GM12892 (cell line): ENCODE measurements around the gene KDM6A.

Experiments used
- POLR2A ChIP-seq: IDR thresholded peaks from 2 replicates; pipeline ENCODE4 v1.6.1; 2011; ENCODE audit warnings: low read depth, low read length, control low read depth
- POLR2AphosphoS5 ChIP-seq: IDR thresholded peaks from 2 replicates; pipeline ENCODE4 v1.6.1; 2011; ENCODE audit warnings: low read depth, low read length, control low read depth
- TAF1 ChIP-seq: IDR thresholded peaks from 2 replicates; pipeline ENCODE4 v1.6.1; 2011; ENCODE audit warnings: low read depth, mild to moderate bottlenecking, control low read depth, low read length, borderline replicate concordance

GRCh38 chrX:44948406-44948805 is 75.4 kb downstream of the KDM6A start:
- no peak for TF ChIP-seq POLR2A
- no peak for TF ChIP-seq POLR2AphosphoS5
- no peak for TF ChIP-seq TAF1
